ENCODE measurements around the gene BCHE.

- no peak for TF ChIP-seq POLR2A (IDR thresholded peaks at IDR 0.05)
- TF ChIP-seq, protein P1, sequence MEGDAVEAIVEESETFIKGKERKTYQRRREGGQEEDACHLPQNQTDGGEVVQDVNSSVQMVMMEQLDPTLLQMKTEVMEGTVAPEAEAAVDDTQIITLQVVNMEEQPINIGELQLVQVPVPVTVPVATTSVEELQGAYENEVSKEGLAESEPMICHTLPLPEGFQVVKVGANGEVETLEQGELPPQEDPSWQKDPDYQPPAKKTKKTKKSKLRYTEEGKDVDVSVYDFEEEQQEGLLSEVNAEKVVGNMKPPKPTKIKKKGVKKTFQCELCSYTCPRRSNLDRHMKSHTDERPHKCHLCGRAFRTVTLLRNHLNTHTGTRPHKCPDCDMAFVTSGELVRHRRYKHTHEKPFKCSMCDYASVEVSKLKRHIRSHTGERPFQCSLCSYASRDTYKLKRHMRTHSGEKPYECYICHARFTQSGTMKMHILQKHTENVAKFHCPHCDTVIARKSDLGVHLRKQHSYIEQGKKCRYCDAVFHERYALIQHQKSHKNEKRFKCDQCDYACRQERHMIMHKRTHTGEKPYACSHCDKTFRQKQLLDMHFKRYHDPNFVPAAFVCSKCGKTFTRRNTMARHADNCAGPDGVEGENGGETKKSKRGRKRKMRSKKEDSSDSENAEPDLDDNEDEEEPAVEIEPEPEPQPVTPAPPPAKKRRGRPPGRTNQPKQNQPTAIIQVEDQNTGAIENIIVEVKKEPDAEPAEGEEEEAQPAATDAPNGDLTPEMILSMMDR (IDR thresholded peaks at IDR 0.05): no peak
Observed at GRCh38 chr3:165846056-165846455, 8.8 kb upstream of the BCHE start.

Data from ovary (tissue), 3 donors.